NCI-H1417 (cell line): ENCODE measurements around the gene DCXR.

Experiments
- DNase-seq, 3 experiments: peaks; one replicate each; lab custom pipeline; 2025; lab: John Stamatoyannopoulos, UW

DCXR gene

DNA sequence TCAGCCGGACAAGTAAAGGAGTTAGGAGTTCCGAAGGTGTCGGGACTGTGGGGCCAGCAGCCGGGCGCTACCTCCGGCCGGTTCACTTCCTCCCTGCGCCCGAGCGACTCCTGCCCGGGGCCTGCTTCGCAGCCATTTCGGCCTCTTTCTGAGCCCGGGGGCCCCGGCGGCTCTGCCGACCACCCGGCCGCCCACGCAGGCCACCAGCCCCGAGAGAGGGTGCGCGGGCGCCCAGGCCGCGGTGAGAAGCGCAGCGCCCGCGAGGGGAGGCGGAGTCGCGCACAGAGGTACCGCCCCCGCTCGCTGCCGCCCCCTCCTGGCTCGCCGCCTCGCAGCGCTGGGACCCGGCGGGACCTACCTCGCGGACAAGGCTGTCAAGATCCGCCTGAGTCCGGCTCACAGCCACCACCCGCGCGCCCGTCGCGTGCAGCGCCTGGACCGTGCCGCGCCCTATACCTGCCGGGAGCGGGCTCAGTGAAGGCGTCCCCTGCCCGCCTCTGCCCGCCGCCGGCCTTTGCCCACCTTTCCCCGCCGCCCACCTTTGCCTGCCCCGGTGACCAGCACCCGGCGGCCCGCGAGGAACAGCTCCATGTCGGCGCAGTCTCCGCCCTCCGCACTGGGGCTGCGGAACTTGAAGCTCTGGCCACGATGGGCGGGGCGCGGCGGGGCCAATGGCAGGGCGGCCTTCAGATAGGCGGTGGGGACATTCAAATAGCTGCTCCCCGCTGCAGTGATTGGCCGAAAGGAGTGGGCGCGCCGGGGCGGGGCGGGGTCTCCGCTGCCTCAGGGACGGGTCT lies at the start of gene DCXR:
Gene DCXR, minus strand, starts transcription at position 606 of the 797 bp plus-strand sequence. Its CDS starts 15 bp downstream, at position 591.
- peak; percentile 94 to 97 (median 95) for DNase-seq

DNA sequence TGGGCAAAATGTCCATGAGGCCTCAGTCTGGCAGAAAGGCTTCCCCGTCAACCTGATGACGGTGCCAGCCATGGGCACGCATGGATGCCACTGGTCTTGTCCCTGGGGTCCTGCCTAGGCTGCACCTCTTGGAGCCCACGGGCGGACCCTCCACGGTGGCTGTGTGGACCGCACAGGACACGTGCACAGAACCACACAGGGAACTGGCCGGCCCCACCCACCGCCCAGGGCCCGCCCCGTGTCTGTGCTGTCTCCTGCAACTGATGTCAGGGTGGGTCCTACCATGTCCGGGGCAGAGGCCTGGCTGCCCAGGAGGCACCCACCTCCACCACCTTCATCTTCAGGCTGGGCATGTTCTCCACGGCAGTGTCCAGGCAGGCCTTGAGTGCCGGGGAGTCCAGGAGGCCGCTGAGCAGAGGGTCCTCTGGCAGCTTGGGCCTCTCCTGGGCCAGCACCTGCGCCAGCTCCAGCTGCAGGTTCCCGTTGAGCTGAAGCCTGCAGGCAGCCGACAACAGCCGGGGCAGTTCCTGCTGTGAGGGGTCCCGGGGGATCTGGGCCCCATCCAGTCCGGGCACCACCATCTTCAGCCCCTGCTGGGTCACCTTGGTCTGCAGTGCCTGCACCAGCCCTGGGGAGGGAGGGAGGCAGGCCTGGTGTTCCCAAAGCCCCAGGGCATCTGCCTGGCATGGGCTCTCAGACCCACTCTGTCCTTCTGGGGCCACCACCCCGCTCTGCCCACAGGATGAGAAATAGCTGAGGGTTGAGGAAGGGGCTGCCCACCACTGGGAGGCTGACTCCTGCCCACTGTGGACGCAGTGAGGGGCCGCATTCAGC lies 48.7 kb upstream of the DCXR start:
- DNase-seq: no peak

DNA sequence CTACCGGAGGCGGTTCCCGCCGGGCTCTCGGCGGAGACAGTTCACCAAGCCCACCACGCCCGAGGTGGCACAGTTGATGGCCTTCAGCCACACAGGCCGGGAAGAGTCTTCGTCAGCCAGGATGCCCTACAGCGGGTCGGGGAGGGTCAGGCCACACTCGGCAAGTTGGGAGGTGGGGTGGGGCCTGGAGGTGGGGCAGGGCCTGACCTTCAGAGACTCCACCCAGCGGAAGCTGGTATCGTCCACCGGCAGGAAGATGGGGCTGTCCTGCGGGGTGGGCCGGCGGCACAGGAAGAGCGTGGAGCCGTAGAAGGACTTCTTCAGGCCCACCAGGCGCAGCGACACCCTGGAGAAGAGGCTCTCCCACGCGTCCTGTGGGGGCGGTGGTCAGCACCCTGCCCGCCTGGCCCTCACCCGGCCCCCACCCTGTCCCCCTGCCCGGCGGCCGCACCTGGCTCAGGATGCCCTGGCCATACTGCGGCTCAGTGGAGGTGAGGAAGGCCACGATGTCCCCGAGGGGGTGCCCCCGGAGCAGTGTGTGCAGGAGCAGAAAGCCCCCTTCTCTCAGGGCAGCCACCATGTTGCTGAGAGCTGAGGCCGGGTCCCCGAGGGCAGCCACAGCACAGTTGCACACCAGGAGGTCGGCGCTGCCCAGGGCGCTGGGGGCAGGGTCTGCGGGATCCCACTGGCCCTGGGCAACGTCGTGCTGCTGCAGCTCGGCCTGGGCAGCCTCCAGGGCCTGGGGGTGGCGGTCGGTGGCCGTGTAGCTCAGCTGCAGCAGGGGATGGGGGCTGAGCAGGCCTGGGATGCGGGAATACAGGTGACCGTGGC lies 47.7 kb upstream of the DCXR start:
- no peak for DNase-seq

DNA sequence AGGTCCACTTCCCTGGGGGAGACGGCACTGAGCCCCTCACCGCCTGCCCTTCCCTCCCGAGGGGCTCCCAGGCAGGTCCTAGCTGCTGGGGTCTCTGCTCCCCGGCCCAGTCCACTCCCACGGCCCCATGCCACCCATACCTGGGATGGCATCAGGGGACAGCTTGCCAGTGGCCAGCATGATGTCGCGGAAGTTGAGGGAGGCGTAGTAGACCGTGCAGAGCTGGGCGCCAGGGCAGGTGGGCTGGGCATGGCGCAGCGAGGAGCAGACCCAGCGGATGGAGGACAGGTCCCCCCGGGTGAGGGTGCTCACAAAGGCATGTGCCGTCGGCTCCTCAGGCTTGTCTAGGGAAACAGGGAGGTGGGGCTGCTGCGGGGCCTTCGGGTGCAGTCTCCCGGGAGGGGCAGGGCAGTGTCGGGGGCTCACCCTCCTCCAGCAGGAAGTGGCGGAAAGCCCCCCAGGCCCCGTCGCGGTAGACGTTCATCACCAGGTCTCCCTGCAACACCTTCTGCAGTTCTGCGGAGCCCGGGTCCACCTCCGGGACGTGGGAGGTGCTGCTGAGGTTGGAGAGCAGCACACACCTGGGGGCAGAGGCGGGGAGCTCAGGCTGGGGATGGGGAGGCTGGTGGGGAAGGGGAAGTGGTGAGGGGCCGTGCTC lies 47.0 kb upstream of the DCXR start:
- no peak for DNase-seq

DNA sequence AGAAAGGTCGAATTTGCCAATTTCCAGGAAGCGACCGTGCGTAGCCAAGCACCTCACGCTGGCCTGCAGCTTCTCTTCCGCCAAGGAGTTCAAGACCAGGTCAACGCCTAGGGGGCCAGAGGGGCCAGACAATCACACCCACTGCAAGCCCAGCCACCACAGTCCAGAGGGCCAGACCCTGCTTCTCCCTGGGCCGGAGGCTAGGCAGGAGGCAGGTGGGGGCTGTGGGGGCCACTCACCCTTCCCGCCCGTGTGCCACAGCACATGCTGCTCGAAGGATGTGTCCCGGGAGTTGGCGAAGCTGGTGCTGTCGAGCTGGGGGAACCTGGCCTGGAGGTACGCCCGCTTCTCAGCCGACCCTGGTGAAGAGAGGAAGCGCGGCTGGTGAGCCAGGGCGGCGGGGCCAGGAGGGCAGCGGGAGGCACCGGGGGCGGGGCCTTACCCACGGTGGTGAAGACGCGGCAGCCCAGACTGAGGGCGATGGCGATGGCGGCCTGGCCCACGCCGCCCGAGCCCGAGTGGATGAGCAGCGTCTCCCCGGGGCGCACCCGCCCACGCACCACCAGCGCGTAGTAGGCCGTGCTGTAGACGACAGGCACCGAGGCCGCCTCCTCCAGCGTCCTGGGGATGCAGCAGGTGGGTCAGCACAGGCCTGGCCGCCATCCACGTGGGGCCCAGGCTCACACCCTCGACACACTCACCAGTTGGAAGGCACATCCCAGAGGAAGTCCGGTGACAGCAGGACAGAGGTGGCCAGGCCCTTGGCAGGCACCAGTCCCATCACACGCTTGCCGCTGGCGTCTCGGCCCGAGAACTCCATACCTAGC lies 46.2 kb upstream of the DCXR start:
- no peak for DNase-seq

DNA sequence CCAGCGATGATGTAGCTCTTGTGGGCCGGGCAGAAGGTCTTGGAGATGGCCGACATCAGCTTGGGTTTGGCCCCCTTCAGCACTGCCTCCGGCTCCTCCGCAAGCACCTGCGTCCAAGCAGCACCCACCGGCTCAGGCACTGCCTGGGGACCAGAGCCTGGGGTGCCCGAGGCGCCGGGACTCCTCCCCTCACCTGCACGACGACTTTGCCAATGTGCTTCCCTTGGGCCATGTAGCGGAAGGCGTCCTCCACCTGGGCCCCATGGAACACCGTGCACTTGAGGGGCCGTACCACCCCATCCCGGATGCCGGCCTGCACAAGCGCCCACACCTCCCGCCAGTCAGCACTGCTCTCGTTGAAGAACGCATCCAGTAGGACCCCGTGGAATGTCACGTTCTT lies 45.5 kb upstream of the DCXR start:
- no peak for DNase-seq

DNA sequence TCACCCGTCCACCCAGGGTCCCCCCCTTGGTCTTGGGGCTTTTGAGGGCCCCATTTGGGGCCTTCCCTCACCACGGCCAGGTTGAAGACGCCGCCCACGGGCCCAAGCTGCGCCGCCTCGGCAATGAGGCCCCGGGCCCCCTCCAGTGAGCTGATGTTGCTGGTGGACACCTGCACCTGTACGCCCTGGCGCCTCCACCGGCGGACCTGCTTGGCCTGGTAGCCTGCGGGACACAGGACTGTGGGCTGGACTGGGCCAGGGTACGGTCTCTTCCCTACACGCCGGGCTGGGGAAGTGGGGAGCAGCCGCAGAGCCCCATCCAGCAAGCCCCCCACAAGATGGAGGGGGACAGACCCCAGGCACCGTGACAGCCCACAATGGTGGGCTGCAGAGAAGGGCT lies 45.0 kb upstream of the DCXR start:
- no peak for DNase-seq

DNA sequence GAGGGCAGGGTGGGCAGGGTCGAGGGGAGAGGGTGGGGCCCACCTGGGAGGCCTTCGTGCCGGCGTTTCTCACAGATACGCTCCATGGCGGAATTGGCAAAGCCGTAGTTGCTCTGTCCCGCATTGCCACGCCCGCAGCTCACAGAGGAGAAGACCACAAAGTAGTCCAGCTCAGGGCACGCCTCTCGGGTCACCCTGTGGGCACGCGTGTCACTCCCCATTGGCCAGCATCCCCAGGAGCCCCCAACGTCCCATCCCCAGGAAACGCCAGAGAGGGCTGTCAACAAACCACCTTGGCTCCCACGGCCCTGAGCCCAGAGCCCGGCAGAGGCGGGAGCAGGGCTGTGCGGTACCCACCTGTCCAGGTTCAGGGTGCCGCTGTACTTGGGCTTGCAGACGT lies 44.5 kb upstream of the DCXR start:
- no peak for DNase-seq

DNA sequence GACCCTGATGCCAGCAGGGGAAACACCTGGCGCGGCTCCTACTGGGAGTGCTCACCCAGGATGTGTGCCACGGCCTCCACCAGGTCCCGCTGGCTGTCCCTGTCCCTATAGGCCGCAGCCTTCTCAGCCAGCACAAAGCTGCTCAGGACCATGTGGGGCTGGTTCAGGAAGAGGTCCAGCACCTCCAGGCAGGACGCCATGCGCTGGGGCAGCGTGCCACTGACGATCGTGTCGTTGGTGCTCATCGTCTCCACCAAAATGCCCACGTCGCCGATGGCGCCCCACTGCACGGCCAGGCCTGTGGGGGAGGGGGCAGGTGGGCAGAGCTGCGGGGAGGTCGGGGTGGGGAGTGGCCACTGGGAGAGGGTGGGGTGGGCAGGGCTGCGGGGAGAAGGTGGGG lies 44.0 kb upstream of the DCXR start:
- DNase-seq: no peak

DNA sequence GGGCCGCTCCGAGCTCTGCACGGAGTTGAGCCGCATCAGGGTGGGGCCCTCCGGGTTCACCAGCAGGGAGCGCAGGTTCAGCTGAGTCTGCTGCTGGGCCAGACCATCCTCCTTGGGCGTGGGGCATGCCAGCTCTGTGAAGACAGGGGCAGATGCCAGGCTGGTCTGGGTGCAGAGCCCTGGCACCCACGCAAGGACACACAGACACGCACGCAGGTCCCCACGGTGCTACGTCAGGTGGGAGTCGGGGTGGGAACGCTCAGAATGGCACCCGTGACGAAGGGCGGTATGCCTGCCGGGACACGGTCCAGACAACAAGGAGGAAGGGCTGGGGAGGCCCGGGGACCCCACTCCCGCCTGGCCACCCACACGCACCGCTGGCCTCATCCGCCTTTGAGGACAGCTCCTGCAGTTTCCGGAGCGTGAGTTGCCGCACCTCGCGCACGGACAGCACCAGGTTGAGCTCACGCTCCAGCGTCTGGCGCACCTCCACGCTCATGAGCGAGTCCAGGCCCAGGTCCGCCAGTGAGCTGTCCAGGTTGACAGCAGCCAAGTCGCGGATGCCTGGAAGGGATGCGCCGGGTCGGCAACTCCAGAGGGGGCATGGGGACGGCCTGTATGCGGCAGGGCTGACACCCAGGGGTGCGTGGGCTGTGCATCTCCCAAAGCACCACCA lies 43.4 kb upstream of the DCXR start:
- DNase-seq: no peak

DNA sequence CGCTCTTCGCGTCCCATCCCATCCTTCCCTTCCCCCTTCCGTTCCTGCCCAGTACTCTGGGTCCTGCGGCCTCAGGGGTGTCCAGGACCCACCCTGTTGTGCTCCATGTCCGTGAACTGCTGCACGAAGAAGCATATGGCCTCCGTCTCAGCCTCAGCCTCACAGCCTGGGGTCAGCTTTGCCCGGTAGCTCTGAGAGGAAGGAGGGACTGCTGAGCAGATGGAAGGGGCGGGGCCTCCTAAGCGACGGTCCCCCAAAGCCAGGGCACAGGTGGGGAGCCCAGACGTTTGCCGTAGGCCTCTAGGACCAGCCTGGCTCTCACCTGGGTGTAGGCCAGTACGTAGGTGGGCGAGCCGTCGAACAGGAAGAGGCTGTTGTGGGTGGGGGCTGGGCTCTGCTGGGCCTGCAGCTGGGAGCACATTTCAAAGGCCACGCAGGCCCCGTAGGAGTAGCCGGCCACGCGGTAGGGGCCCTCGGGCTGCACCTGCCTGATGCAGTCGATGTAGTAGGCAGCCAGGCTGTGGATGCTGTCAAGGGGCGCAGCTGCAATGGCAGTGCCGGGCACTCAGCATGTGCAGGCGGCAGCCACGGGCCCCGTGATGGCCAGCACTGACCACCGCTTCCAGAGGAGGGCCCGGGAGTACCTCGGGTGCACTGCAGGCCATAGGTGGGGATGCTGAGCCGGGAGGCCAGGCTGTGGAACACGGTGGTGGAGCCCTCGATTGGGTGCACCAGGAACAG lies 42.7 kb upstream of the DCXR start:
- no peak for DNase-seq

DNA sequence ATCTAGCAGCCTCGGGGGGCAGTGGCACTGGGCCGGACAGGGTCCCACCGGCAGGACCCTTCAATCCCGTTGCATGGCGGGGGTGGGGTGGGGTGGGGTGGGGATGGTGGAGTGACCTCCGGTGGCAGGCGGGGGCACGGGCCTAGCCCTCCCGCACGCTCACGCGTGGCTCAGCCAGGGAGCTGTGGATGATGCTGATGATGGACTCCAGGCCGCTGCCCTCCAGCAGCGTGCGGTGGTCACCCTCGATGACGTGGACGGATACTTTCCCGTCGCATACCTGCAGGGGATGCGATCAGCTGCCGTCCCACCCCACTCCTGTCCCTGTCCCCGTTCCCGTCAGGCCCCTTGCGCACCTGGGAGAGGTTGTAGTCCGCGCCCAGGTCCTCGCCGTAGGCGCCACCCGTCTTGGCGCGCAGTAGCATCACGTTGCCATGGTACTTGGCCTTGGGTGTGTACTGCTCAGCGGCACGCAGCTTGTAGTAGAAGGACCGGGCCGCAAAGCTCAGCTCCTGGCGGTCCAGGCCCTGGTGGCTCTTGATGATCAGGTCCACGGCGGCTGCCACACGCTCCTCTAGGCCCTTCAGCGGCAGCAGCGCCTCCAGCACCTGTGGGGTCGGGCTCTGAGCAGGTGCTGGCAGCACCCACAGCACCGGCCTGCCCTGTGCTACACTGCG lies 41.6 kb upstream of the DCXR start:
- no peak for DNase-seq

DNA sequence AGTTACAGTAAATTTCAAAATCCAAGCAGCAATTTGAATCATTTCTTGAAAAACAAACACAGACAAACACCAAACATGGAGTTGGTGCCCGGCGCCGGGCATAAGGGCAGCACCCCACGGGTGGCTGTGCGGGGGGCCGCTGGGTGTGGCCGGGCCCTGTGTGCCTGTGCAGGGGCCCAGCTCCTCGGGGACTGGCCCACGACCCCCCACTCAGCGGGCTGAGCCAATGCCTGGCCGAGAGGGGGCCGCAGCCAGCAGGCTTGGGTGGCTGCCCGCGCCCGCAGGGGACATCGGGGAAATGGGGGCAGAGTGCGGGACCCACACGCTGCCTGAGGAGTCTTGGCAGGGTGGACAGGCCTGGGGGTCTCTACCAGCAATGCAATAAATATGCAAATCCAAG lies 40.9 kb upstream of the DCXR start:
- no peak for DNase-seq

DNA sequence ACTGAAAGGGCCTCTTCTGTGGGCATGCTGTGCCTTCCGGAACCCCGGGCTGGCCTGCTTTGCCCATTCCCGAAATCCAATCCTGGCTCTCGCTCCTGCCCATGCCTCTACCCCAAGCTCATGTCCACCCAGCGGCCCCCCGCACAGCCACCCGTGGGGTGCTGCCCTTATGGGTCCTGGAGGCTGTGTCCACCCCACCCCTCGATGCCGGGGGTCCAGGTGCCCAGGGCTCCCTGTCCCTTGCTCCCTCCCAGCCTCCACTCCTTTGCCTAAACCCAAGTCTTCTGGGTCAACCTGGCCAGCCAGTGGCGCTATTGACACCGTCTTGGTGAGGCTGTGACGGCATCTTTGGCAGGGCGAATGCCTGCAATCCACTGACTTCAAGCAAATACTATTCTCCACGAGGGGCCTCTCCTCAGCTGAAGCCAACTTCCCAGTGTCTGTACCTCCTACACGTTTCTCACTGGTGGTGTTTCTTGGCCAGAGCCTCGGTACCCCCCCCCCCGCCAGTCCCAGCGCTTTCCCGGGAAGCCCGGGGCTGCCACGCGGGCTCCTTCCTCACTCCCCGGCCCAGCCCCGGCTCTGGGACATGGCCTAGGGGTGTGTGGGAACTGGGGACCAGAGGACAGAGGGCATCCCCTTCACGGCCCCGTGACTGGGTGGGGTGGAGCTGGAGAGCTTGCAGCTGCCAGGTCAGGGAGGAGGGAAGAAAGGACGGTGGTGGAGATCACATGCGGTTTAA lies 40.3 kb upstream of the DCXR start:
- no peak for DNase-seq

DNA sequence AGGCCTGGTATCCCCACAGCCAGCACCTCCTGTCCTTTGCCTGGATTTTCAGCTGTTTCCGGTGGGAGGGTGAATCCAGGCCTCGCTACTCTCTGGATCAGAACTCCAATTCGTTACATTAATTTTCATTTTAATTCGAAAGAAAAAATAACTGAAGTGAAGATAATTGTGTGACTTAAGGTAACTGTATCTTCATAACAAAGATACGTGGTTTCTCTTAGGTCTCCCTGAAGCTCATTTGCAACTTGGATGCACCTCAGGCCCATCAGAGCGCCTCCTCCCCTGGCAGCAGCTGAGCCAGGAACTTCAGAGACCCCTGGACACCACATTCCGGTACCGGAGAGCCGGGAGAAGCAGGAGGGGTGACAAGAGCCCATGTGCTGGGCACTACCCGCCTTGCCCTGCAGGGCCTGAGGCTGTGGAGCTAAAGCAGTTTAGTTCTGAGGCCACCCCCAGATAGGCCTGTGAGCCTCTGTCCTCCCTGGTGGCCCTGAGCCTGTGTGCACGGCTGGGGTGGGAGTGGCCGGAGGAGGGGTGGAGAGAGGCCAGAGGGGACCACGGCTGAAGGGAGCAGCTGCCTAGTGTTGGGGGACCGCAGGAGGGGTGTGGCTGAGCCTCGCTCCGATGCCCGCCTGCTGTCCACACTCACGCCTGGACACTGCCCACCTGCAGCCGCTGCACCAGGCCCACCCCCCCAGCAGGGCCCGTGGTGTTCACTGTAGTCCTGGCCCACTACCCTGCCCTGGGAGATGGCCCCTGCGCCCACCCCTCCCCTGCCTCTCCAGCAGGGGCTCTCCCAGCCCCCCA lies 39.5 kb upstream of the DCXR start:
- no peak for DNase-seq

DNA sequence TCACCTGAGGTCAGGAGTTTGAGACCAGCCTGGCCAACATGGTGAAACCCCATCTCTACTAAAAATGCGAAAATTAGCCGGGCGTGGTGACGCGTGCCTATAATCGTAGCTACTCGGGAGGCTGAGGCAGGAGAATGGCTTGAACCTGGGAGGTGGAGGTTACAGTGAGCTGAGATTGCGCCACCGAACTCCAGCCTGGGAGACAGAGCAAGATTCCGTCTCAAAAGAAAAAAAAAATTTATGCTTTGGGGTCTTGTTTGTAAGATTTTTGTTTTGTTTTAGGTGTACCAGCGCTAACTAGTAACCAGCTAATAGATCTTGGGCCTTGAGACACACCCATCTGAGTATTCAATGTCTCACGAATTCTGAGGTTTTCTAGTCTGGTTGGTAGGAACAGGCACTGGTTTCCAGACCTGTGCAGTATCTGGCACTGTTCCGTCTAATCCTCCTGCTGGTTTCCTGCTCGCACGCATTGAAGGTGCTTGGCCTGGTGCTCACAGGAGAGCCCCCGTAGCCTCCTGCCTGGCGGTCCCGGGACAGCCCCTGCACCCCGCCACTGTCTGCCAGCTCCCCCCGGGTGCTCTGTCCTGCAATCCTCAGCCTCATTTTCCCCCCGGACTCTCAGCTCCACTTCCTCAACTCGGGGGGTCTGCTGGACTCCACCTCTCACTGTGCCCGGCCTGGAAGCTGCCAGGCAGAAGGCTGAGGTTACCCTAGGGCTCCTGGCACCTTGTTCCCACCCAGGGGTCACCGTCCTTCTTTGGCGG lies 38.7 kb upstream of the DCXR start:
- DNase-seq: no peak

DNA sequence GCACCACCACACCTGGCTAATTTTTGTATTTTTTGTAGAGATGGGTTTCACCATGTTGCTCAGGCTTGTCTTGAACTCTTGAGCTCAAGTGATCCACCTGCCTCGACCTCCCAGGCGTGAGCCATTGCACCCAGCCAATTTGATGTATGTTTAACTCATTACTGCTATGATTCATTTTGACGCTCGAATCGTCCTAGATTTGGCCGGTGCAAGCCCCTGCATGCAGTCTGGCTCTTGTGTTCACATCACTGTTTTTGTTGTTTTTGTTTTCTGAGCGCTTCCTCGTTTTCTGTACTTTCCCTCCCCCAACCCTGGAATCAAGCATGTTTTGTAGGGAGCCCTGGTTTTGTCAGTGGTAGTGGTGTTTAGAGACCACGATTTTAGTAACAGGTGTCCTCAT lies 35.9 kb upstream of the DCXR start:
- DNase-seq: no peak
